Epithelial cell of esophagus (primary cell): ENCODE data around the gene GNAI2.

Experiments used
- DNase-seq: peaks from one replicate; pipeline ENCODE4 v3.0.0; 2010; ENCODE audit warnings: low read depth
- H3K4me3 ChIP-seq: 2 replicates; pipeline ENCODE4 v1.5.1; 2011; ENCODE audit warnings: mild to moderate bottlenecking, low read length, control low read depth
- CTCF ChIP-seq: IDR thresholded peaks from 2 replicates; pipeline ENCODE4 v1.5.1; 2011; ENCODE audit warnings: low read depth, mild to moderate bottlenecking, low read length, control low read depth, inconsistent platforms; ENCODE audit not compliant: insufficient read depth; ENCODE audit errors: missing control alignments

The GNAI2 gene

GRCh38 chr3:50289130-50289529 is 53.1 kb downstream of the GNAI2 start:
- no peak for DNase-seq
- TF ChIP-seq CTCF, result no peak
- no peak overlapping the region for H3K4me3 ChIP-seq

GRCh38 chr3:50290161-50290641 is 54.2 kb downstream of the GNAI2 start:
- no peak for DNase-seq
- TF ChIP-seq CTCF, result no peak
- H3K4me3 ChIP-seq, result no peak overlapping the region

GRCh38 chr3:50292159-50293078 is 56.4 kb downstream of the GNAI2 start, which contains the start of gene IFRD2:
TSS of gene IFRD2 (minus strand) at chr3:50292429. CDS start at chr3:50292274, 155 bp downstream.
- peak; percentile 99 for DNase-seq
- H3K4me3 ChIP-seq, result peak within 1 kb of the TSS; percentile 96
- no peak for TF ChIP-seq CTCF

- H3K4me3 ChIP-seq, result peak overlapping the region; percentile 96
- DNase-seq, result no peak
Observed at GRCh38 chr3:50293079-50293801, 57.2 kb downstream of the GNAI2 start.

GRCh38 chr3:50294089-50294488 is 58.1 kb downstream of the GNAI2 start:
- TF ChIP-seq CTCF, result no peak
- no peak overlapping the region for H3K4me3 ChIP-seq
- no peak for DNase-seq

More at GRCh38 chr3:50293079-50293801, 57.2 kb downstream of the GNAI2 start:
- no peak for TF ChIP-seq CTCF

GRCh38 chr3:50294492-50295403 is 58.7 kb downstream of the GNAI2 start:
- DNase-seq, result no peak
- no peak overlapping the region for H3K4me3 ChIP-seq
- TF ChIP-seq CTCF, result no peak
